Left lung (tissue), 10 donors: Measurements from ENCODE around the gene NAV1. TPM values are rescaled to one million over a fixed set of nuclear protein-coding genes. Genes with fewer than 3 reads are reported as not detected.

Experiments
- ATAC-seq: fragments of 200-7000 bp; cut with Tn5 transposase; one replicate; pipeline ENCODE4 v1.9.1; 2020; ENCODE audit warnings: moderate library complexity
- DNase-seq, 4 donors: peaks; one replicate each; pipeline ENCODE4 v3.0.0-alpha.2; 2013 to 2020
- H3K27ac ChIP-seq, 2 donors: fragments of 200-600 bp; sonication (generic) in 1 of 2; one replicate each; pipeline versions ENCODE4 v1.5.0 to v1.8.0; 2020 to 2021
- H3K27me3 ChIP-seq, 2 donors: fragments of 200-600 bp; sonication (generic) in 1 of 2; one replicate each; pipeline versions ENCODE4 v1.5.0 to v1.8.0; 2020 to 2021
- H3K36me3 ChIP-seq, 2 donors: fragments of 200-600 bp; sonication (generic) in 1 of 2; one replicate each; pipeline versions ENCODE4 v1.5.0 to v1.8.0; 2020 to 2021
- H3K4me1 ChIP-seq, 2 donors: fragments of 200-600 bp; one replicate each; pipeline ENCODE4 v1.8.0; 2021
- H3K4me3 ChIP-seq, 2 donors: fragments of 200-600 bp; sonication (generic) in 1 of 2; one replicate each; pipeline versions ENCODE4 v1.5.0 to v1.8.0; 2020 to 2021; ENCODE audit warnings: mild to moderate bottlenecking in 1 of 2
- H3K9me3 ChIP-seq, 2 donors: fragments of 200-600 bp; sonication (generic) in 1 of 2; one replicate each; pipeline versions ENCODE4 v1.5.0 to v1.8.0; 2020 to 2021
- CTCF ChIP-seq, 2 donors: fragments of 200-600 bp; sonication (generic) in 1 of 2; IDR thresholded peaks; one replicate each; pipeline versions ENCODE4 v1.5.0 to v1.8.0; 2021; ENCODE audit warnings: antibody characterized with exemption in 2 of 2
- intact Hi-C, 2 donors: fragments of 100-400 bp; cut with DNase I; formaldehyde crosslinking; loops; one replicate each; pipeline versions ENCODE4 v1.11.2 to v1.14.2; 2022
- polyA plus RNA-seq, 6 donors: library from polyadenylated mRNA; unstranded; fragments of 120-200 nt; gene quantifications; one replicate each; pipeline ENCODE4 v1.2.1, GENCODE V29; 2013; ENCODE audit not compliant: insufficient read length in 6 of 6
- total RNA-seq, 2 donors: library from RNA; stranded (reverse); fragmentation: NEBNext Ultra II Directional; extraction: Animal tissue kit (Norgen Biotek cat#: 25700); gene quantifications; one replicate each; pipeline ENCODE4 v1.2.1, GENCODE V29; 2021
- donor health status: DM: no; HTN: yes; CAD: no.
- donor health status: DM: no; HTN: no; CAD: no.

The NAV1 gene
- total and polyA plus RNA-seq, 8 donors, result 20.2 to 41.5 (median 27.9) TPM

GRCh38 chr1:201508809-201509208, 30.1 kb upstream of the NAV1 start:
- Histone ChIP-seq H3K27ac (no peak overlapping the region), H3K27me3 (no peaks in the 10 kb centered on the region), H3K36me3 (no peaks in the 10 kb centered on the region), H3K9me3 (no peaks in the 10 kb centered on the region), H3K4me3 (no peak overlapping the region), H3K4me1 (peaks cover 35 to 69% of the 10 kb centered on the region in 2 donors)
- intact Hi-C loops, result no loop called here
- TF ChIP-seq CTCF (IDR thresholded peaks at IDR 0.05), result no peak
- DNase-seq (no peak), ATAC-seq (no peak)

DNA sequence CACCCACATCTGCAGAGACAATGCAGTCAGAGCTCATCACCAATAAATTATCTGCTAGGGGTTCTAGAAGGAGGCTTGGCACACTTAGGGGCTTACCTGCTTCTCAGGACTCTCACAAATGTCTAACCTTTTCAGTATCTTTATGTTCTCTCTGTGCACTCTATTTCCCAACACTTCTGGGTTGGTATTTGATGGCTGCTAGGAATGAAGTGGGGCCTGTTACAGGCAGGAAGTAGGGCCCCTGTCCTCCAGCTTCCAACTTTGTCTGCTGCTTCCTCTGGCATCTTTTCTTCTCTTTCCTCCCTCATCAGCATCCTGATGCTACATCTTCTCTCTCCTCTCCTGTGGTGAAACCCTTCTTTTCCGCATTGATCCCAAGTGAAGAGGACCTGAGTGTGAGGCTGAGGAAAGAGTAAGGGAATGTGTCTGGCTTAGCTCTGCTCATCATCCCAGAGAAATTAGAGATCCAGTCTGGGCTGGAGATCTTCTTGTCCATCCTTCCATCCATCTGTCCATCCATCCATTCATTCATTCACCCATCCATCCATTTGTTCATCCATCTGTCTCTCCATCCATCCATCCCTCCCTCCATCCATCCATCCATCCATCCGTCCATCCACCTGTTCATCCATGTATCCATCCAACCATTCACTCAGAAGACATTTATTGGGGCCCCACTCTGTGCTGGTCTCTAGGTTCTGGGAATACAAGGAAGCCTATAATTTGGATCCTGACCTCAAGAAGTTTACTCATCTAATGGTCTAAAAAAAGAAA, 29.1 kb upstream of the NAV1 start:
- no peaks in the 10 kb centered on the region for H3K9me3 ChIP-seq
- H3K36me3 ChIP-seq, result no peaks in the 10 kb centered on the region
- no peak overlapping the region for H3K27ac ChIP-seq
- intact Hi-C loops, result loop anchor here in 1 of 2 donors (10.0 kb wide), 1 partner anchor 65 kb away; no protein-coding TSS in a partner anchor
- no peak for TF ChIP-seq CTCF (IDR thresholded peaks at IDR 0.05)
- peaks cover 26 to 59% of the 10 kb centered on the region in 2 donors for H3K4me1 ChIP-seq
- H3K4me3 ChIP-seq, result no peak overlapping the region
- ATAC-seq (no peak), DNase-seq (no peak)
- H3K27me3 ChIP-seq, result no peaks in the 10 kb centered on the region

DNA sequence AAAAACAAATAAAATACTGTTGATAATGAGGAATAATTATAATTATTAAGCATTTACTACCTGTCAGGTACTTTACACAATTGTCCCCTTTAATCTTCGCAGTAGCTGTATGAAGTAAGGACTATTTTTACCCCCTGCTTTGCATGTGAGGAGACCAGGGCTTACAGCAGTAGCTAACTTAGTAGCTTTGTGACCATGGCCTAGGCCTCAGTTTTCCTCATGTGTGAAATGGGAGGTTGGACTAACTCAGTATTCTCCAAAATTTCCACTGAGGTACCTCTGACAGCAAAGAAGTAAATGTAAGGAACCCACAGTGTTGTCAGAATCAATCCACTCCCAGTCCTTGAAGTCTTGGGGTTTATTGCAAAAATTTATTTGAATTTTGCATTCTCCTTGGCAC, 28.2 kb upstream of the NAV1 start:
- no peak for TF ChIP-seq CTCF (IDR thresholded peaks at IDR 0.05)
- ATAC-seq, result no peak
- Histone ChIP-seq H3K27ac (peak overlapping the region in 1 of 2 donors; percentile 83), H3K27me3 (no peaks in the 10 kb centered on the region), H3K4me3 (no peak overlapping the region), H3K36me3 (no peaks in the 10 kb centered on the region), H3K4me1 (peaks cover 17 to 49% of the 10 kb centered on the region in 2 donors), H3K9me3 (no peaks in the 10 kb centered on the region)
- no peak for DNase-seq
- intact Hi-C loops, result loop anchor here in 1 of 2 donors (10.0 kb wide), 1 partner anchor 66 kb away; no protein-coding TSS in a partner anchor

DNA sequence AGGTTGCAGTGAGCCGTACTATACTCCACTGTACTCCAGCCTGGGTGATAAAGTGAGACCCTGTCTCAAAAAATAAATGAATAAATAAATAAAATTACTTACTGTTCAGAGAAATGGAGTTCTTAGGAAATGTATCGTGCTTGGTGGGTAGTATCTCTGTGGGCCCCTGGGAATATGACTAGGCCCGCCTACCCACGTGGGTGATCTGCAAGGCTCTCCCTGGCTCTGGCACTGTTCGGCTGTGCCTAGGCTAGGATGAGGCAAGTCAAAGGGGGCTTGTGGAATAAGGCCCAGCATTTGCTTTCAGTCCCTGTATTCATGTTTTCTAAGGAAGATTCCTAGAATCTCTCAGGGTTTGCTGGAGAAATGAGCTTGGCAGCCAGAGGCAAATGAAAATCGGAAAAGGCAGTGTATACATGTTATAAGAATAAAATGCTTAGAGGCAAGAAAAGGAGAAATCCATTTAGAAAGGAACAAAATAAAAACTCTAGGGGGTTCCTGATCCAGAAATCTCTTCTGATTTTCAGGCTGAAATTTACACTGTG, 27.5 kb upstream of the NAV1 start:
- H3K27me3 ChIP-seq, result no peaks in the 10 kb centered on the region
- intact Hi-C loops, result loop anchor here in 1 of 2 donors (10.0 kb wide), 1 partner anchor 67 kb away; no protein-coding TSS in a partner anchor
- H3K4me3 ChIP-seq, result no peak overlapping the region
- H3K27ac ChIP-seq, result peak overlapping the region; percentile 77 to 83
- no peak for TF ChIP-seq CTCF (IDR thresholded peaks at IDR 0.05)
- DNase-seq (no peak), ATAC-seq (no peak)
- H3K9me3 ChIP-seq, result no peaks in the 10 kb centered on the region
- no peaks in the 10 kb centered on the region for H3K36me3 ChIP-seq
- peaks cover 12 to 42% of the 10 kb centered on the region in 2 donors for H3K4me1 ChIP-seq

DNA sequence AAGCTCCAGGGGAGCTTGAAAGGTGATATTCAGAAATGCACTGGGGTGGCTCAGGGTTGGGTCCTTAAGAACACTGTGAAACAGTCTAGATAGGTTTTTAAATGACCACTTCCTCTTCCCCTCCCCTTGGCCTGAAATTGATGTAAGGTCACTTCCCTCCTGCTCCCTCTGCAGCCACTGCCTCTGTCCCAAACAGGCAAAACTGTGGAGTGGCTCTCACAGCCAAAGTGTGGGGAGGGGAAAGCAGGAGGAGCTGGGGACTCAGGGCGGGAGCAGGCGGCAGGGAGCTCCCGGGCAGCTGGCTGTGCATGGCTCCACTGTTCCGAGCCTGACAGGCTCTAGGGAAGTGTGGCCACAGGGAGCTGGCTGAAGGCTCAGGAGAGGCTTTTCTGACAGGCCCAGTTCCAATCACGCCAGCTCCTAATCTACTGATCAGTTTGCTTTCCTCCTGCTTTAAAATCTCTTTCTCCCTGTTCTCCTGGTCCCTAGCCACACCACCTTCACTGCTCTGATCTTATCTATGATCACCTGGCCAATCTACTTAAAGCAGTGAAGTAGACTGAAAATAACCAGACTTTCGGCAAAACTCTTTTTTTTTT, 26.9 kb upstream of the NAV1 start:
- H3K4me1 ChIP-seq, result peaks cover 12 to 36% of the 10 kb centered on the region in 2 donors
- peak overlapping the region; percentile 77 to 83 for H3K27ac ChIP-seq
- H3K9me3 ChIP-seq, result no peaks in the 10 kb centered on the region
- H3K36me3 ChIP-seq, result no peaks in the 10 kb centered on the region
- DNase-seq (peak in 3 of 4 donors; percentile 83 to 86 (median 86)), ATAC-seq (peak; percentile 86)
- intact Hi-C loops, result loop anchor here in 1 of 2 donors (10.0 kb wide), 1 partner anchor 67 kb away; no protein-coding TSS in a partner anchor
- no peaks in the 10 kb centered on the region for H3K27me3 ChIP-seq
- TF ChIP-seq CTCF (IDR thresholded peaks at IDR 0.05), result no peak
- H3K4me3 ChIP-seq, result no peak overlapping the region
